Calu3 (cell line): ENCODE results near the gene GREB1L. TPM values are rescaled to one million over a fixed set of nuclear protein-coding genes. Genes with fewer than 3 reads are reported as not detected.
A peak's percentile ranks its signal among the peaks of the same experiment; 100 is the strongest.

ENCODE experiments used
- BruUV-seq: library from RNA; stranded (reverse); fragments of 400-500 nt; replicated peaks from 2 replicates; lab custom pipeline; 2021; lab: Mats Ljungman, UMichigan
- CTCF ChIA-PET: fragments of 300-600 bp; sonication (Branson Sonifier 250); formaldehyde crosslinking; loops from one replicate; lab custom pipeline; 2022; ENCODE audit warnings: antibody characterized with exemption; lab: Charles Lee
- DNase-seq: peaks from one replicate; pipeline ENCODE4 v3.0.0; 2022
- H3K27ac Mint-ChIP-seq: one replicate; pipeline ENCODE4 v1.8.0; 2022; ENCODE audit warnings: mixed read lengths; ENCODE audit not compliant: unreplicated experiment
- H3K27me3 Mint-ChIP-seq: one replicate; pipeline ENCODE4 v1.8.0; 2022; ENCODE audit warnings: mixed read lengths; ENCODE audit not compliant: unreplicated experiment
- H3K36me3 Mint-ChIP-seq: one replicate; pipeline ENCODE4 v1.8.0; 2022; ENCODE audit warnings: mild to moderate bottlenecking, moderate library complexity, mixed read lengths; ENCODE audit not compliant: insufficient read depth, unreplicated experiment
- H3K4me1 Mint-ChIP-seq: one replicate; pipeline ENCODE4 v1.8.0; 2022; ENCODE audit warnings: mild to moderate bottlenecking, low read depth, mixed read lengths; ENCODE audit not compliant: unreplicated experiment
- H3K4me3 Mint-ChIP-seq: one replicate; pipeline ENCODE4 v1.8.0; 2022; ENCODE audit warnings: mild to moderate bottlenecking, low read depth, moderate library complexity, mixed read lengths; ENCODE audit not compliant: unreplicated experiment
- H3K9me3 Mint-ChIP-seq: one replicate; pipeline ENCODE4 v1.8.0; 2022; ENCODE audit warnings: low read depth, mixed read lengths; ENCODE audit not compliant: unreplicated experiment
- CTCF ChIP-seq: fragments of 200-600 bp; IDR thresholded peaks from one replicate; pipeline ENCODE4 v1.8.0; 2022; ENCODE audit warnings: antibody characterized with exemption; ENCODE audit not compliant: unreplicated experiment
- intact Hi-C: fragments of 100-400 bp; cut with micrococcal nuclease; formaldehyde crosslinking; loops from one replicate; pipeline ENCODE4 v1.10.0; 2022; ENCODE audit not compliant: unreplicated experiment
- total RNA-seq: library from RNA; stranded (reverse); gene quantifications from 2 replicates; pipeline ENCODE4 v1.2.3, GENCODE V29; 2022

Gene GREB1L
- total RNA-seq, 1 experiment from 2014 or later: 3.8 TPM

- peaks cover 8% of the 10 kb centered on the region for H3K4me1 Mint-ChIP-seq
- TF ChIP-seq CTCF: peak; percentile 75
- intact Hi-C loops: loop anchor here (2.0 kb wide), 1 partner anchor 362 kb away; no protein-coding TSS in a partner anchor
- no peaks in the 10 kb centered on the region for H3K36me3 Mint-ChIP-seq
- no peak overlapping the region for H3K4me3 Mint-ChIP-seq
- no TSS peak for BruUV-seq
- no peak overlapping the region for H3K27ac Mint-ChIP-seq
- peak; percentile 60 for DNase-seq
- H3K9me3 Mint-ChIP-seq: no peaks in the 10 kb centered on the region
- CTCF ChIA-PET: interaction anchor here (0.6 to 0.7 kb wide), 2 partner anchors 294 to 326 kb away, joined by 3 to 5 read pairs; no protein-coding TSS in a partner anchor
- H3K27me3 Mint-ChIP-seq: no peaks in the 10 kb centered on the region
Measured at GRCh38 chr18:21489119-21489750, 247.2 kb downstream of the GREB1L start.

- intact Hi-C loops: loop anchor here (2.0 to 10.0 kb wide), 2 partner anchors 65 to 361 kb away; no protein-coding TSS in a partner anchor
- no peak for DNase-seq
- Mint-ChIP-seq H3K36me3 (no peaks in the 10 kb centered on the region), H3K4me3 (no peak overlapping the region), H3K9me3 (no peaks in the 10 kb centered on the region), H3K27me3 (no peaks in the 10 kb centered on the region), H3K4me1 (peaks cover 5% of the 10 kb centered on the region), H3K27ac (no peak overlapping the region)
- BruUV-seq: no TSS peak
- TF ChIP-seq CTCF: no peak
- CTCF ChIA-PET: no interaction called here
Measured at GRCh38 chr18:21489919-21490495, 248.0 kb downstream of the GREB1L start.

- no peak overlapping the region for H3K4me3 Mint-ChIP-seq
- H3K27ac Mint-ChIP-seq: no peak overlapping the region
- H3K4me1 Mint-ChIP-seq: no peaks in the 10 kb centered on the region
- no peaks in the 10 kb centered on the region for H3K27me3 Mint-ChIP-seq
- BruUV-seq: no TSS peak
- no peak for DNase-seq
- TF ChIP-seq CTCF: no peak
- intact Hi-C loops: loop anchor here (10.0 kb wide), 1 partner anchor 64 kb away; no protein-coding TSS in a partner anchor
- H3K9me3 Mint-ChIP-seq: no peaks in the 10 kb centered on the region
- no peaks in the 10 kb centered on the region for H3K36me3 Mint-ChIP-seq
- CTCF ChIA-PET: no interaction called here
Measured at GRCh38 chr18:21490748-21491147, 248.7 kb downstream of the GREB1L start.

GRCh38 chr18:21496277-21496835 lies 254.3 kb downstream of the GREB1L start:
- no peak overlapping the region for H3K27ac Mint-ChIP-seq
- intact Hi-C loops: loop anchor here (10.0 kb wide), 1 partner anchor 58 kb away; no protein-coding TSS in a partner anchor
- TF ChIP-seq CTCF: no peak
- no peaks in the 10 kb centered on the region for H3K27me3 Mint-ChIP-seq
- no peak for DNase-seq
- CTCF ChIA-PET: interaction anchor here (0.9 kb wide), 1 partner anchor 338 kb away, joined by 4 read pairs; no protein-coding TSS in a partner anchor
- BruUV-seq: no TSS peak
- H3K9me3 Mint-ChIP-seq: no peaks in the 10 kb centered on the region
- H3K36me3 Mint-ChIP-seq: no peaks in the 10 kb centered on the region
- H3K4me3 Mint-ChIP-seq: no peak overlapping the region
- H3K4me1 Mint-ChIP-seq: no peaks in the 10 kb centered on the region
